Measurements from ENCODE around the gene TPSAB1.
"Not testable (repeated sequence)": the region's sequence is repeated elsewhere in the genome, so short reads cannot be mapped to it uniquely, and the experiment has no call there.

The TPSAB1 gene

DNA sequence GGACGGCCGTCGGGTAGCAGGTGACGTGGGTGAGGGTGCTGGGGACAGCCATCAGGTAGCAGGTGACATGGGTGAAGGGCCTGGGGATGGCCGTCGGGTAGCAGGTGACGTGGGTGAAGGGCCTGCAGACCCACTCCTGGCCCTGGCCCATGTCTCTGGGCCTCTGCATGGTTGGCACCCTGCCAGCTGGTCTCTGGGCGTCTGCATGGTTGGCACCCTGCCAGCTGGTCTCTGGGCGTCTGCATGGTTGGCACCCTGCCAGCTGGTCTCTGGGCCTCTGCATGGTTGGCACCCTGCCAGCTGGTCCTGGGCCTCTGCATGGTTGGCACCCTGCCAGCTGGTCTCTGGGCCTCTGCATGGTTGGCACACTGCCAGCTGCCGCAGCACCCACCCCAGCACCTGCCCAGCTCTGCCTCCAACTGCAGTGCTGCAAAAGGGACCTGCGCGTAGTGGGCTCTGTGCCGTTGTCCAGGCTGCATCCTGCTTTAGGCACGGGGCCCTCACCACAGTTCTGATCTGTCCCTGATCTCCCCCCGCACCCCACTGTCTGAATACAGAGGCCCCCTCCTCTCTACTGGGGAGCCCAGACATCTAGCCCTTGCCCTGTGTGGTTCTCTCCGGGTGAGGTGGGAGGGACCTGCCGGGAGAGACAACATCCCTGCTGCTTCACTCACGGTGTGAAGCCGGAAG lies 31.4 kb downstream of the TPSAB1 start:
- not testable (repeated sequence) for DNase-seq

DNA sequence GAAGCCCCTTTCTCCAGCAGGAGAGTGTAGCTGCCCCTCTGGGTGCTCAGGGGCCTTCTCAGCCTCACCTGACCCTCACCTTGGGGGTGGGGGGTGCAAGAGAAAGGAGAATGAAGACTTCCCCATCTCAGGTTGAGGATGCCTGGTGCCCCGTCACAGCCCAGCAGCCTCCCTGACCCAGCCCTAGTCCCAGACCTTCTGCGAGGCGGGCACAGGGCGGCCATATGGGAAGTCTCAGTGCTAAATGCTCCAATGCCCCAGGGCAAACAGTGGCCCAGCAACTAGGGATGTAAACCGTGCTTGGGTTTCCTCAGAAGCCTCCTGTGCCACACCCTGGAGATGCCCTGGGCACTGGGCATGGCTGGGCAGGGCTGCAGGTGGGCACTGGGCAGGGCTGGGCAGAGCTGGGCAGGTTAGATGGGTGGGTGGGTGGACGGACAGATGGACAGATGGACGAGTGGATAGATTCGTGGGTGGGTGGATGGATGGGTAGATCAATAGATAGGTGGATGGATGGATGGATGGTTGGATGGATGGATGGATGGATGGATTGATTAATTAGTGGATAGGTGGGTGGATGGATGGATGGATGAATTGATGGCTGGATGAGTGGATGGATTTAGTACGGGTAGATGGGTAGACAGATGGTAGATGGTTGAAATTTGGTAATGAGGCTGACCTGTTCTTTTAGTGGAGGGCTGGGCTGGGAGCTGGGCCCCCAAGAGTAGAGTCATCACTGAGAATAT lies 32.1 kb downstream of the TPSAB1 start:
- DNase-seq = no peak

DNA sequence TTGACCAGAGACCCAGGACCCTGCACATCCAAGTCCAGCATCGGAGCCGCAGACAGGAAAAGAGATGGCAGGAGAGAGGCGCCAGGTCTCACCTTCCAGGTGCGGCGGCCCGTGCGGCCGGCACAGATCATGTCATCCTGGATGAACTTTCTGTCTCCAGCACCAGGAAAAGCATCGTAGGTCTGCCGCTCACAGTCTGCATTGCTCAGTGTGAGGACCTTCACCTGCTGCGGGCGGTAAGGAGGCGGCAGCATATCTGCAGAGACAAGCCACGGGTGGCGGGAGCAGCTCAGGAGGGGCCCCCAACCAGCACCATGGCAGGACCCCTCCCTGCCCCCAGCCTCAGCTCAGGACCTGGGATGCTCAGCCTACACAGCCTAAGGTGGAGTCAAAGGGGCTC lies 33.3 kb downstream of the TPSAB1 start:
- DNase-seq = no peak

DNA sequence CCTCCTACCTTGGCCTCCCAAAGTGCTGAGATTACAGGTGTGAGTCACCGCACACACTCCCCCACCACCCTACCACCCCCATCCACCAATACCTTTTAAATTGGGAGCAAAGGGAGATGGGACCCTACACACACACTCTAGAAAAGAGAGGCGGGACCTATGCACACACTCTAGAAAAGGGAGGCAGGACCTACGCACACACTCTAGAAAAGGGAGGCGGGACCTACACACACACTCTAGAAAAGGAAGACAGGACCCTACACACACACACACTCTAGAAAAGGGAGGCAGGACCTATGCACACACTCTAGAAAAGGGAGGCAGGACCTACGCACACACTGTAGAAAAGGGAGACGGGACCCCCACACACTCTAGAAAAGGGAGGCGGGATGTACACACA lies 34.3 kb downstream of the TPSAB1 start:
- DNase-seq = no peak

DNA sequence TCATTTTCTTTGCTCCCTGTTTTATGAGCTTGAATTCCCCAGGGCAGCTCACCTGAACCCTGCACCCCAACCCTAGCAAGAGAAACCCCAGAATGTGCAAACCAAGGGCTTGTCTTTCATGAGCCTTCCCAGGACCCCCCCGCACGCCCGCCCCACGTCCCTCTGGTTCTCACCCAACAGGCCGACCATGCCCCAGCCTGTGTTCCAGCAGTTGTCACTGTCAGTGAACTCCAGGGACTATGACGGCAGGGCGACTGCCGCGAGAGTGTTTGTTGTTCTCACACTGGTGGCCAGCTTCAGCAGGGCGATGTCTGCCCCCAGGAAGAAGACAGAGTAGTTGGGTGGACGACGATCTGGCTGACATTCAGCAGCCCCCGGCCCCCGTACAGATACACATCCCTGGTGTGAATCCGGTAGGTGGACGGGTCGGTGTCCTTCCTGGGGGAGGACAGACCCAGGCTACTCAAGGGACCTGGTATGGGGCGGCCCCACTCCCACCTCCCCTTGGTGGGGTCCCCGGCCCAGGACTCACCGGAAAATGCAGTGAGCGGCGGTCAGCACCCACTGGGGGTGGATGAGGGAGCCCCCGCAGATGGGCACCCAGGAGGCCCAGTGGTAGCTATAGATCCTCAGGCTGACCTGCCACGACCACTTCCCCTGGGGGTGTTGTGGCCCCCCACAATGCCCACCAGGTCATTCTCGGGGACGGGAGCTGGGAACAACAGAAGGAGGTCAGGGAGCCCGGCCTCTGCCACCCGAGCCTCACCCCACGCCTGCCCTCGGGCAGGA lies 35.5 kb downstream of the TPSAB1 start:
- DNase-seq = no peak

DNA sequence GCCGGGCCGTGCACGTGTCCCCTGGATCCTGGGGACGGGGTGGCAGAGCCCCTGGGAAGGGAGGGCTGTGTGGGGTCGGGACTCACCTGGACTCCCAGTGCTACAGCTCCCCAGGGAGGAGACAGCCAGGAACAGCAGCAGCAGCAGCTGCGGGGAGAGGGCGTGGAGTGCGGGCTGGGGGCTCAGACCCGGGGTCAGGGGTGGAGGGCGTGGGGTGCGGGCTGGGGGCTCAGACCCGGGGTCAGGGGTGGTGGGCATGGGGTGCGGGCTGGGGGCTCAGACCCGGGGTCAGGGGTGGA lies 36.0 kb downstream of the TPSAB1 start:
- DNase-seq = no peak

DNA sequence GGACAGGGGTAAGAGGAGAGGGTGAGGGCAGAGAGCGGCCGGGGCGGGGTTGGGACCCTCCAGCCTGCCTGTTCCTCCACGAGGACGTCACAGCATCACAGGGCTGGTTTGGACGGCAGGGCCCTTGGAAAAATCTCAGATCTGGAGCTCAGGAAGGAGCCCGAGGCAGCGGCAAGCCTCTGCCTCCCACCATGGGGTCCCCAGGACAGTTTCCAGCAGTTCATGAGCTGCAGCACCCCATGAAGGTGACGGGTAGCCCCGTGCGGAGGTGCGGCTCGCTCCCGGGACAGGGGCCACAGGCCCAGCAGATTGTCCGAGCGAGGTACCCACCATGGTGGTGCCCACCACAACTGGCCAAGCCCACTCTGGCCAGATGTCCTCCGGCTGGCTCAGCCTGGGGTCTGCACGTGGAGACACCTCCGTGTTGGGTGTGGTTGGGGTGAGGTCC lies 36.7 kb downstream of the TPSAB1 start:
- no peak for DNase-seq

DNA sequence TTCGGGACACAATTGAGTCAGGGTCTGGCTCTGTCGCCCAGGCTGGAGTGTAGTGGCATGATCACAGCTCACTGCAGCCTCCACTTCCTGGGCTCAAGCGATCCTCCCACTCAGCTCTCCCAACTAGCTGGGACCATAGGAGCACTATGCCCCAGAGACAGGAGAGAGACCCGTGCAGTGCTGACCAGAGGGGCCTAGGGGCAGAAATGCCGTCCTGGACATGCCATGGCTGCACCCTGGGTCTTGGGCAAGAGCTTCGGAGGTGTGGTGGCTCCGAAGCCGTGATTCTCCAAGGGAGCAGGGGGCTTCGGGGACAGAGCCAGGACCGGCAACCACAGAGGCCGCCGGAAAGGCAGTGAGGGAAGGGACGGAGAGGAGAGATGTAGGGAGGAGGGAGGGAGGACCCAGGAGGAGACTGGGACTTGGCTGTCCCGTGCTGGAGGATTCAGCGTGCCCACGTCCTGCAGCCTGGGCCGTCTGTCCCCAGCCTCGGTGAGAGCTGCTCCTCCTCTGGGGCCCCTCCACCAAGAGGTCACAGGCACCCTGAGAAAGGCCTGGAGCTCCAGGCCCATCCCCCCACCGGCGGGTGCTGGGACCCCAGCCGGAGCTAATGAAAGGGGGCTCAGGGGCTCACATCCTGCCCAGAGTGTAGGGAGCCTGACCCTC lies 37.2 kb downstream of the TPSAB1 start:
- DNase-seq = no peak

DNA sequence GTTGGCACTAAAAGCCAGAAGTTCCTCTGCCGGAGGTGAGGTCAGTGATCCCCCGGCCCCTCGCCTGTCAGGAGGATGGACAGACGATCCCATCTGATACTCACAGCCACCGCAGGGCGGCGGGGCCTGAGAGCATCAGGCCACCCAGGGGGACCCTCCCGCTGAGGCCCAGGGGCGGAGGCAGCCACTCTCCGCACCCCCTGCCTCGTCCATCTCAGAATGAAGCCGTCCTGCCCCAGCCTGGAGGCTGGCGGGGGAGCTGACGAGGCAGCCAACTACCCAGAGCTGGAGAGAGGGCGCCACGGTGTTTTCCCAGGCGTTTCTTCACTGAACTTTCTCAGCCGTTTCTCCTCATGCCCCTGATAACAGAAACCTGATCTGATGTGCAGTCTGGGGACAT lies 38.0 kb downstream of the TPSAB1 start:
- DNase-seq = no peak

DNA sequence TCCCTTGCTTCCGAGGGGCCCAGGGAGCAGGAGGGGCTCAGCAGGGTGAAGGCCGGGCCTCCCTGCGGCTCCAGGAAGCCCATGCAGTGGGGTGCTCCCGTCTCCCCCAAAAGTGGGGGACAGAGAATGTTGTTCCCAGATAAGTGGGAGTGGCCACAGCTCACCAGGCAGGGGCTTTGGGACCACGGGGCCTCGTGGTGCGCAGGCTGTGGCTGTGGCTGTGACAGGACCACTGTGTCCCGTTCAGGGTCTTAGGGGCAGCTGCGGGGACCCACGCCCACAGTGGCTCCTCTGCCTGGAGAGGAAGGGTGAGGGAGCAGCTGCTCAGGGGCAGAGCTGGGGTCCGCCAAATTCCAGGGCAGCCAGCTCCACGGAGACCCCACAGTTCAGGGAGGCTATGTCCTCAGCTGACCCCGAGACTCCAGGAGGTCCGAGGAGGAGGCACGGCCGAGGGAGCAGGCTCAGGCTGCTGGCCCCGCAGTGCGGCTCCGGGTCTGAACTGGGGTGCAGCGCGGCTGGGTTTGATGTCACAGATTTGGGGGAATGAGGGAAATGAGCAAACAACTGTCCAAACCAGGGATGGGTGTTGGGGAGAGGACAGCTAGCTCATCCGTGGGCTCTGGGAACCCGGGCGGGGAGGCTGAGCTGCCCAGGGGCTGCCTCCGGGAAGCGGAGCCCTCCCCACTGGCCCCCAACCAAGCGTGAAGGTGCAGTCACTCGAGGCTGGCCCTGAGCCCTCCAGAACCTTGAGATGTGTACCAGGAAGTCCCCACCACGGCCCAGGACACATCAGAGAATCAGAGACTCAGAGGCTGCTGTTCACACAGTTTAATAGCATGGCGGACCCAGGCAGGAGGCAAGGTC lies 38.8 kb downstream of the TPSAB1 start:
- no peak for DNase-seq

DNA sequence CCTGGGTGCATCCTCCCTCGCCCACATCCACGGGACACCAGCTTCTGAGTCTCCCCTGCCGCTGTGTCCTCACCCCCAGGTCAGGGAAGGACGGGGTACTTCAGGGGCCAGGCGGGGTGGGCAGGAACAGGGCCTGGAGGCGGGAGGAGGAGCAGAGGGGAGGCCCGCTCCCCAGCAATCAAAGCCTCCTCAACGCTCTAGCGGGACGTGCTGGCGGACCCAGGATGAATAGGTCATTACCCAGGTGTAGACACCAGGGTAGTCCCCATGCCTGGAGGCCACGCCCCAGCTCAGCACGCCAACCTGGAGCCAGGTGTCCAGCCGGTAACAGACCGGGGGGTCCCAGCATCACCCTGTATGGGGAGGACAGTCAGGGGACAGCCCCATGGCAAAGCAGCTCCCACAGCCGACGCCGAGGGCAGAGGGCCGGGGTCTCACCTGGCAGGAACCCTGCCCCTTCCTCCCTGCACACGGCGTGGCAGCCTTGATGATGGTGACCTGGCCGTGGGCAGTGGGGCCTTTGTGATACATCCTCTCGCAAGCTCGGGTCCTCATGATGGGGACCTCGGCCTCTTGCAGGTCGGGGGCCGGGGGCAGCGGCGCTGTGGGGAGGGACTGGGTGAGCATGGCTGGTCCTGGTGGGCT lies 39.6 kb downstream of the TPSAB1 start:
- DNase-seq = no peak

DNA sequence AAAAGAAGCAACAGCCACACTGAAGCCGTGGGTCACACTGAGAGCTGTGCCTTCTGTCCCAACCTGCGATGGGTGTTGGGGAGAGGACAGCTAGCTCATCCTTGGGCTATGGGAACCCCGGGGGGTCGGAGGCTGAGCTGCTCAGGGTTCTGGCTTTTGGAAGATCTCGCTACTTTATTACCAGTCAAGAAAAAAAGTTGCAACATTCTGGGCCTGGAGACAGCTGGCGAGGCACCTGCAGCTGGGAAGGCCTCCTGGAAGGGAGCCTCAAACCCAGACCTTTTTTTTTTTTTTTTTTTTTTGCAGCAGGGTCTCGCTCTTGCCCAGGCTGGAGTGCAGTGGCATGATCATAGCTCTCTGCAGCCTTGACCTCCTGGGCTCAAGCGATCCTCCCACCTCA lies 40.3 kb downstream of the TPSAB1 start:
- no peak for DNase-seq

DNA sequence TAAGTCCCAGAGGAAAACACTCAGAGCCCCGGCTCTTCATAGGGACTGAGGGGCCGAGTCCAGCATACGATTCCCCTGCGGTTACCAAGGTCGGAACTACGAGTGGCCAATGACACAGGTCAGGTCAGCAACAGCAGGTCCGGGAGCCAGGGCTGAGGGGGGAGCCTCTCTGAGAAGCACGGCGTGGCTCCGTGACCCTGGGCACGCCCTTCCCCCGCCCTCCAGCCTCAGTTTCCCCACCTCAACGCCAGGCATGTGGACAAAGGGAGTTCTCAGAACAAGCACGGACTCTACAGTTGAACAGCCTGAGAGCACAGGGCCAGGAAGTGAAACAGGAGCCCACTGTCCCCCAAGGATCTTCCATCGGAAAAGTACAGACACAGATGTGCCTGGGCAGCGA lies 41.0 kb downstream of the TPSAB1 start:
- DNase-seq = no peak

DNA sequence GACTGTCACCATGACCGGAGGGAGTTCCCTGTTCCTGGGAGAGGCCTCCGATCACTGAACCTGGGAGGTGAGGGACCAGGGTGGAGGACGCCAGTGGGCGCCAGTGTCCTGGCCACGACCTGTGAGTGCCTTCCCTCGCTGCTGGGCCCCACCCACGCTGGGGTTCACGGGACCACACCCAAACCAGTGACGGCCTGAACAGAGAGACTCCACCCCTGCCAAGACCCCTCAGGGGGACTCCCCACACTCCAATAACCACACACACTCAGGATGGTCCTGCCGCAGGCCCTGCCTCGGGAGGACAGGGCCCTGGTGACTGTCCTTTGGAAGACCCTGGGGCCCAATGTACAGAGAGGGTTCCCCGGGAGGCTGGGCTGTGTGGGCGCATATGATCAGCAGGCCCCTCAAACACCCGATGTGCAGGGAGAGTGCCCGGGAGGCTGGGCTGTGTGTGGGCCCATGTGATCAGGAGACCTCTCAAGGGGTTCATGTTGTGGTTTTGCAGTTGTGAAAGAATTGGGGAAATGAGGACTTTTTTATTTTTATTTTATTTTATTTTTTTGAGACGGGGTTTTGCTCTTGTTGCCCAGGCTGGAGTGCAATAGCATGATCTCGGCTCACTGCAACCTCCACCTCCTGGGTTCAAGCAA lies 41.9 kb downstream of the TPSAB1 start:
- DNase-seq = no peak

DNA sequence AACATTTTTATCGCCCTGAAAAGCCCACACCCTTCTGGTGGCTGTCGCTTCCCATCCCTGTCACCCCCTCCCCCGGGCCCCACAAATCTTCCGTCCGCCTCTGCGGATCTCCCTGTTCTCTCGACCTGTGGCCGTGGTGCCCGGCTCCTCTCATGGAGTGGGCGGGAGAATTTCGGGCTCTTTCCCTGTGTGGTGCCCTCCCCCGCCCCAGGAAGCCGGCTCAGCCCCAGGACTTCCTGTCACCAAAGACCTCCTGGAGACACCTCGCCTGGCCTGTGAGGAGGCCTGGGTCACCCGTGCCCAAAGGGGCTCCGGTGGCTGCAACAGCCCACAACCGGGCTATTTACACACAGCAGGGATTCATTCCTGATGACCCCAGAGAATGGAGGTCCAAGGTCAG lies 42.8 kb downstream of the TPSAB1 start:
- no peak for DNase-seq

DNA sequence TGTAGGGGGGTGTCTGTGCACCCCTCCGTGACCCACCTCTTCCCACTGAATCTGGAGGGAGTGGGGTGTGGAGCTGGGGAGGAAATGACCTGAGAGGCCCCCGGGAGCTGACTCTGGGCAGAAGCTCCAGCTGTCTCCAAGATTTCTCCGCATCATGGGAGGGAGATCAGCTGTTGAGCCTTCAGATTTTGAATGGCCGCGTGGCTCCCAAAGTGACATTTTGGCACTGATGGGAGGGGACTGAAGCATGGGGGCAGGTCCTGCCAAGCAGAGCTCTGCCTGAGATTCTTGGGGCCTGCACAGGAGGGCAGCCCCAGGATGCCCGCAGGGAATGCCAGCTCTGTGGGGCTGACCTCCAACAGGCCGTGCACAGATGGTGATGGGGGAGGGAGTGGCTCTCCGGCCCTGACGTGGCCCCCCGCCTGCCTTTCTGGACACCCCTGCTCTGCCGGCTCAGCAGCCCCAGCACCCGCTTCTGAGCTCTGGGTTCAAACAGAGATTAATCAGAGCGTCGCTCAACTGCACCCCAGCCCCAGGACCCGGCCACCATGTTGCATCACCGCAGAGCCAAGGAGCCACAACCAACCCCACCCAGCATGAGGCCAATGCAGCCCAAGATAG lies 43.6 kb downstream of the TPSAB1 start:
- no peak for DNase-seq

DNA sequence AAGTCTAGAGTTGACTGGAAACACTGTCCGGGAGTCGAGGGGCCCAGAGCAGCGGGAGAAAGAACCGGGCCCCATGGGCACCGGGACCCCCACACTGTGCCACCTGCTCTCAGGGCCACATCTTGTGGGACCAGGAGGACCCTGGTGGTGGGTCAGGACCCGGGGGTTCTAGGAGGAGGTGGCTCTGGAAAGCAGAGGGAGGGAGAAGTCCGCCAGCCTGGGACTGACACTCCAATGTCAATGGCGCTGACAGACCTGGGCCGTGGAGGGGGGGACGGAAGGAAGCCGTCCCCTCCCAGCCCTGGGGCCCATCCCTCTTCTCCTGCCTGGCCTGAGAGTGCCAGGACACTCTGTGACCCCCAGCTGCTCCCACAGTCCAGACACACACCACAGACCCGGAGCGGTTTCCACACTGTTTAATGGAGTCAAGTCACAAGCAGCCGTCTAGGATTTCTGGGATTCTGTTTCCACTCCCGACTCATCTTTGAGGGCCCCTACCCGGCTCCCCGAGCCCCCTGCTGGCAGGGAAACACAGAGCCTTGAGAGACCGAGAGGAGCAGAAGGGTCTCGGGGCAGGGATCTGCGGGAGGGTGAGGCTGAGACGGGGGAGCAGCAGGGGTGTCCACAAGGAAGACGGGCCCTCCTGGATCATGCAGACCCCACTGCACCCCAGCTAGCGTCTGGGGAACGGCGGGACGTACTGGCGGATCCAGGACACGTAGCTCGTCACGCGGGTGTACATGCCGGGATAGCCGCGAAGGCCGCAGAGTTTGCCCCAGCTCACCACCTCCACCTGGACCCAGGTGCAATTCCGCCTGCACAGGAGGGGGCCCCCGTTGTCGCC lies 45.4 kb downstream of the TPSAB1 start:
- DNase-seq = no peak

DNA sequence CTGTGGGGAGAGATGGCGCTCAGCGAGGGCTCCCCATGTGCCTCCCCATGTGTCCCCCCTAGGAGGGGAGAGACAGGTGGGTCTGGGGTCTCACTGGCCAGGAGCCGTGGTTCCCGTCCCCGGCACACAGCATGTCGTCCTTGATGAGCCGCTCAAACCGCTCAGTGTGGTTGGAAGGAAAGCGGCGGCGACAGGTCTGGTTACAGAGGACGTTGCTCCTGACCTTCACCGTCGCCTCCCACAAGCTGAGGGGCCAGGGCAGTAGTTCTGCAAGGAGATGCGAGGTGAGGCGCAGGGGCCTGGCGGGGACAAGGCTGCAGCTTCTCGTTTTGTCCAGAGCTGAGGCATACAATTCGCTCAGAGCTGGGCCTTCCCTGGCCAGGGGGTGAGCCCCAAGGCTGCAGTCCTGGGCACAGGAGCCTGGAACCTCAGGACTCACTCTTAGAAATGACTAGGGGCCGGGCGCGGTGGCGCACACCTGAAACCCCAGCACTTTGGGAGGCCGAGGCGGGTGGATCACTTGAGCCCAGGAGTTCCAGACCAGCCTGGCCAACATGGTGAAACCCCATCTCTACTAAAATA lies 46.1 kb downstream of the TPSAB1 start:
- DNase-seq = no peak

DNA sequence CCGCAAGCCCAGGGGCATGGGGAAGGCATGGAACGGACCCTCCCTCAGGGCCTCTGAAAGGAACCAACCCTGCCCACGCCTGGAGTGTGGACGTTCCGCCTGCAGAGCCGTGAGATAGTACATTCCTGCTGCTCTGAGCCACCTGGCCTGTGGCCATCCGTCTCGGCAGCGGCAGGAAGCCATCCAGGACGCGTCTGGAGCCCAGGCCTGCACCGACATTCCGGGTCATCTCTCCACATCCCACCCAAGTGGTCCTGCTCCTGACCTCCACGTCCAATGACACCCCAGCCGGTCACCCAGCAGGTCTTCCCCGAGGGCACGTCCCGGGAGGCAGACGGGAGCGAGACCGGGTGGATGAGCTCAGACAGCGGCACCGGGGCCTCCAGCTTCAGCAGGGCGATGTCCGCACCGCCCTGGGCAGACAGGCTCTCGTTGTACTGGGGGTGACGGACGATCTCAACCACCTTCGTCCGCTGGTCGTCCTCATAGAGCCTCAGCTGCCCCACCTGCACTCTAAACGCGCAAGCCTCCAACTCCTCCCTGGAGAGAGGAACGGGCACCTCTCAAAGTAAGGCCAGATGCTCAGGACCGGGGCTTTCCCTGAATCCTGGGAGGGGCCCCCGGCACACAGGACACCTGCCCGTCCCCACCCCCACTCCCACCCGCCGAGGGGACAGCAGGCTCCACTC lies 47.6 kb downstream of the TPSAB1 start:
- no peak for DNase-seq

All from activated CD4-positive, alpha-beta T cell treated with anti-CD3 and anti-CD28 coated beads for 1 hour (primary cell).